ENCODE data around the gene ZRANB1. TPM values are rescaled to one million over a fixed set of nuclear protein-coding genes. Genes with fewer than 3 reads are reported as not detected.
"Not testable (repeated sequence)": the region's sequence is repeated elsewhere in the genome, so short reads cannot be mapped to it uniquely, and the experiment has no call there.

ZRANB1 gene
- total RNA-seq, 1 experiment from 2014 or later: 22.6 TPM

DNA sequence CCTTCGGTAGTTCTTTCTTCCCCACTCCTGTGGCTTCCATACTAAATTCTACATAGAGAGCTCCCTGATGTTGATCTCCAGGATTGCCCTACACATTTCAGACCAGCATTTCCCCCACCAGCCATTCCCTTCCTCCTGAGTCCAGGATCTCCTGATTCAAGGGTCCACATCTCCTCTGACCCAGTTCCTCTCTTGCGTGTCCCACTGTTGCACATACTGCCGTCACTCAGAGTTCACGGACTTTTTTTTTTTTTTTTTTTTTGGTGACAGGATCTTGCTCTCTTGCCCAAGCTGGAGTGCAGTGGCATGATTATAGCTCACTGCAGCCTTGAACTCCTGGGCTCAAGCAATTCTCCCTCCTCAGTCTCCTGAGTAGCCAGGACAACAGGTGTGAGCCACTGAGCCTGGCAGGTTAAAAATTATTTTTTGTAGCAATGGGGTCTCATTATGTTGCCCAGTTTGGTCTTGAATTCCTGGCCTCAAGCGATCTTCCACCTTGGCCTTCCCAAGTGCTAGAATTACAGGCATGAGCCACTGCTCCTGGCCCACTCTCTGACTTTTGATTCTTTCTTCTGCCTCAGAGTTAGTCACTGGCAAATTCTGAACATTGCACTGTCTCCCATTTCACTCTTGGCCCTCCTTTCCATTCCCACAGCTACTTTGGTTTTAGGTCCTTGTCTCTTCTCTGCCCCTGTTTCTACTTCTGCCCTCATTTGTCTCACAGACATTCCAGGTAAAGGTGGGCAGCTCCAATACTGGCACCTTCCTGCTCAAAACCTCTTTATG lies 29.6 kb upstream of the ZRANB1 start:
- TF ChIP-seq, protein P1, sequence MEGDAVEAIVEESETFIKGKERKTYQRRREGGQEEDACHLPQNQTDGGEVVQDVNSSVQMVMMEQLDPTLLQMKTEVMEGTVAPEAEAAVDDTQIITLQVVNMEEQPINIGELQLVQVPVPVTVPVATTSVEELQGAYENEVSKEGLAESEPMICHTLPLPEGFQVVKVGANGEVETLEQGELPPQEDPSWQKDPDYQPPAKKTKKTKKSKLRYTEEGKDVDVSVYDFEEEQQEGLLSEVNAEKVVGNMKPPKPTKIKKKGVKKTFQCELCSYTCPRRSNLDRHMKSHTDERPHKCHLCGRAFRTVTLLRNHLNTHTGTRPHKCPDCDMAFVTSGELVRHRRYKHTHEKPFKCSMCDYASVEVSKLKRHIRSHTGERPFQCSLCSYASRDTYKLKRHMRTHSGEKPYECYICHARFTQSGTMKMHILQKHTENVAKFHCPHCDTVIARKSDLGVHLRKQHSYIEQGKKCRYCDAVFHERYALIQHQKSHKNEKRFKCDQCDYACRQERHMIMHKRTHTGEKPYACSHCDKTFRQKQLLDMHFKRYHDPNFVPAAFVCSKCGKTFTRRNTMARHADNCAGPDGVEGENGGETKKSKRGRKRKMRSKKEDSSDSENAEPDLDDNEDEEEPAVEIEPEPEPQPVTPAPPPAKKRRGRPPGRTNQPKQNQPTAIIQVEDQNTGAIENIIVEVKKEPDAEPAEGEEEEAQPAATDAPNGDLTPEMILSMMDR (conservative IDR thresholded peaks at IDR 0.05; ENCODE audit: low read depth, low read length): no peak
- TF ChIP-seq EZH2 (IDR thresholded peaks at IDR 0.05; ENCODE audit: borderline replicate concordance, low read depth, low read length, poor library complexity, severe bottlenecking): no peak
- no peaks in the 10 kb centered on the region for H3K4me1 ChIP-seq (ENCODE audit: insufficient read depth, low read length, poor library complexity, severe bottlenecking)
- intact Hi-C loops (cut with micrococcal nuclease; ENCODE audit: unreplicated experiment): no loop called here
- H3K27ac ChIP-seq (ENCODE audit: low read depth, low read length, poor library complexity, severe bottlenecking): no peak overlapping the region
- H3K36me3 ChIP-seq (ENCODE audit: insufficient read depth, low read length, poor library complexity, severe bottlenecking): no peaks in the 10 kb centered on the region
- ChIA-PET CTCF (no interaction called here), POLR2A (ENCODE audit: low non-redundant PET) (no interaction called here)
- DNase-seq (ENCODE audit: low spot score): no peak
- H3K9me3 ChIP-seq (ENCODE audit: low read depth, low read length, poor library complexity, severe bottlenecking): no peaks in the 10 kb centered on the region
- no peaks in the 10 kb centered on the region for H3K27me3 ChIP-seq (replicated peaks; ENCODE audit: insufficient read depth, low read depth, low read length, poor library complexity)
- no peak overlapping the region for H3K4me3 ChIP-seq (ENCODE audit: low read depth, low read length, poor library complexity, severe bottlenecking)
- BruUV-seq (replicated peaks): no TSS peak

DNA sequence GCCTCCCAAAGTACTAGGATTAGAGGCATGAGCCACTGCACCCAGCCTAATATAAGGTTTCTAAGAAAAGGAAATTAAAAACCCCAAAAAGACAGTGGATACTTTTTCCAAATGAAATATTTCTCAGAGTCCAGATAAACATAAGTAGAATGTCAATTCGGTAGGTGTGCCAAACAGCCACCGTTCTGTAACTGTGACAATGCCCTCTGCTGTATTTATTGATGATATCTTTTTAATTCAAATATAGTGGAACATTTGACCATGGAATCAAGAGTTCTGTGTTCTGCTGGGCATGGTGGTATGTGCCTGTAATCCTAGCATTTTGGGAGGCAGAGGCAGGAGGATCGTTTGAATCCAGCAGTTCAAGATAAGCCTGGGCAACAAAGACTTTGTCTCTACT lies 28.8 kb upstream of the ZRANB1 start:
- H3K36me3 ChIP-seq (ENCODE audit: insufficient read depth, low read length, poor library complexity, severe bottlenecking): no peaks in the 10 kb centered on the region
- TF ChIP-seq, protein P1 (conservative IDR thresholded peaks at IDR 0.05; ENCODE audit: low read depth, low read length): no peak
- no peak for TF ChIP-seq EZH2 (IDR thresholded peaks at IDR 0.05; ENCODE audit: borderline replicate concordance, low read depth, low read length, poor library complexity, severe bottlenecking)
- H3K27ac ChIP-seq (ENCODE audit: low read depth, low read length, poor library complexity, severe bottlenecking): no peak overlapping the region
- H3K27me3 ChIP-seq (replicated peaks; ENCODE audit: insufficient read depth, low read depth, low read length, poor library complexity): no peaks in the 10 kb centered on the region
- CTCF ChIA-PET: no interaction called here
- BruUV-seq (replicated peaks): no TSS peak
- no peak overlapping the region for H3K4me3 ChIP-seq (ENCODE audit: low read depth, low read length, poor library complexity, severe bottlenecking)
- DNase-seq (ENCODE audit: low spot score): no peak
- no peaks in the 10 kb centered on the region for H3K4me1 ChIP-seq (ENCODE audit: insufficient read depth, low read length, poor library complexity, severe bottlenecking)
- intact Hi-C loops (cut with micrococcal nuclease; ENCODE audit: unreplicated experiment): no loop called here
- POLR2A ChIA-PET (ENCODE audit: low non-redundant PET): no interaction called here
- H3K9me3 ChIP-seq (ENCODE audit: low read depth, low read length, poor library complexity, severe bottlenecking): no peaks in the 10 kb centered on the region

DNA sequence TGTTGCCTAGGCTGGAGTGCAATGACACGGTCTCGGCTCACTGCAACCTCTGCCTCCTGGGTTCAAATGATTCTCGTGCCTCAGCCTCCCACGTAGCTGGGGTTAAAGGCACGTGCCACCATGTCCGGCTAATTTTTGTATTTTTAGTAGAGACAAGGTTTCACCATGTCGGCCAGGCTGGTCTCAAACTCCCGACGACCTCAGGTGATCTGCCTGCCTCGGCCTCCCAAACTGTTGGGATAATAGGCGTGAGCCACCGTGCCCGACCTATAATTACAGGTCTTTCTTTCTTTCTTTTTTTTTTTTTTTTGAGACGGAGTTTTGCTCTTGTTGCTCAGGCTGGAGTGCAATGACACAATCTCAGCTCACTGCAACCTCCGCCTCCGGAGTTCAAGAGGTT lies 27.5 kb upstream of the ZRANB1 start:
- POLR2A ChIA-PET (ENCODE audit: low non-redundant PET); CTCF ChIA-PET; DNase-seq (ENCODE audit: low spot score); H3K9me3 ChIP-seq (ENCODE audit: low read depth, low read length, poor library complexity, severe bottlenecking); BruUV-seq (replicated peaks); H3K36me3 ChIP-seq (ENCODE audit: insufficient read depth, low read length, poor library complexity, severe bottlenecking); H3K4me3 ChIP-seq (ENCODE audit: low read depth, low read length, poor library complexity, severe bottlenecking); H3K4me1 ChIP-seq (ENCODE audit: insufficient read depth, low read length, poor library complexity, severe bottlenecking); H3K27ac ChIP-seq (ENCODE audit: low read depth, low read length, poor library complexity, severe bottlenecking); intact Hi-C loops (cut with micrococcal nuclease; ENCODE audit: unreplicated experiment); H3K27me3 ChIP-seq (replicated peaks; ENCODE audit: insufficient read depth, low read depth, low read length, poor library complexity): not testable (repeated sequence)

DNA sequence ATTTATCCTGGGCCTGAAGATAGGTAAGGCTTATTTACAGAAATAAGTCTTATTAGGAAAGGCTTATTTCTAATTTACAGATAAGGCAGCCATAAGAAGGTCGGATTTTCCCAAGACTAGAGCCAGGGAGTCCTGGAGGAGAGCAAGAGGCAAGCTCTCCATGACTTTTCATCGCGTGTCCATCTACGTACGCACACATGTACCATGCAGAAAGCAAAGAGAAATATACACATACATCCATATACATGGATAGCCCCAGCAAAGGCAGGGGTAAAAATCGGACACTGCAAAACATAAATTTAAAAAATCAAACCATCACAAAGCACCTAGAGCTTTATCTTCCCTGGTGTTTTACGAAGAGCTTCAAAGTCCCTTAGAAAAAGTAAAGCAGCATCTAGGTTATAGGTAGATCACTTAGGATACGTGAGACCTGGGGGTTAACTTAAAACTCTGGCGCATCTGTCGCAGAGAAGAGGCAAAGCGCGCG lies 25.8 kb upstream of the ZRANB1 start:
- peak overlapping the region; percentile 91 for H3K27ac ChIP-seq (ENCODE audit: low read depth, low read length, poor library complexity, severe bottlenecking)
- peak; percentile 19 for DNase-seq (ENCODE audit: low spot score)
- no peaks in the 10 kb centered on the region for H3K4me1 ChIP-seq (ENCODE audit: insufficient read depth, low read length, poor library complexity, severe bottlenecking)
- TF ChIP-seq, protein P1 (conservative IDR thresholded peaks at IDR 0.05; ENCODE audit: low read depth, low read length): no peak
- no peak for TF ChIP-seq EZH2 (IDR thresholded peaks at IDR 0.05; ENCODE audit: borderline replicate concordance, low read depth, low read length, poor library complexity, severe bottlenecking)
- ChIA-PET CTCF (no interaction called here), POLR2A (ENCODE audit: low non-redundant PET) (interaction anchor here (0.5 to 0.7 kb wide), 2 partner anchors 149 to 670 kb away, joined by 4 to 6 read pairs; no protein-coding TSS in a partner anchor)
- H3K4me3 ChIP-seq (ENCODE audit: low read depth, low read length, poor library complexity, severe bottlenecking): peak overlapping the region; percentile 87
- H3K36me3 ChIP-seq (ENCODE audit: insufficient read depth, low read length, poor library complexity, severe bottlenecking): no peaks in the 10 kb centered on the region
- H3K27me3 ChIP-seq (replicated peaks; ENCODE audit: insufficient read depth, low read depth, low read length, poor library complexity): no peaks in the 10 kb centered on the region
- TSS peak; percentile 90 for BruUV-seq (replicated peaks)
- intact Hi-C loops (cut with micrococcal nuclease; ENCODE audit: unreplicated experiment): no loop called here
- H3K9me3 ChIP-seq (ENCODE audit: low read depth, low read length, poor library complexity, severe bottlenecking): no peaks in the 10 kb centered on the region

Data from A673 (cell line).